CD14-positive monocyte (primary cell): ENCODE measurements around the gene SPRY2. TPM values are rescaled to one million over a fixed set of nuclear protein-coding genes. Genes with fewer than 3 reads are reported as not detected.

Experiments
- DNase-seq, 3 donors: peaks; one replicate each; pipeline ENCODE4 v3.0.0-alpha.2; 2011 to 2022
- H2AFZ ChIP-seq: 2 replicates; pipeline ENCODE4 v1.6.0; 2012; ENCODE audit warnings: mild to moderate bottlenecking, low read depth, low read length, inconsistent platforms; ENCODE audit not compliant: insufficient read depth, poor library complexity, severe bottlenecking
- H3K27ac ChIP-seq, 2 donors: 1 replicate in 1 of 2; 2 replicates in 1 of 2; pipeline ENCODE4 v1.5.1; 2012 to 2013; ENCODE audit warnings: low read length in 2 of 2, control low read depth in 1 of 2, inconsistent platforms in 1 of 2, low read depth in 1 of 2, mild to moderate bottlenecking in 1 of 2
- H3K27me3 ChIP-seq, 2 donors: one replicate each; pipeline versions ENCODE4 v1.6.0 to v1.6.1; 2011 to 2013; ENCODE audit warnings: low read length in 2 of 2; ENCODE audit not compliant: control insufficient read depth in 2 of 2, insufficient read depth in 2 of 2
- H3K36me3 ChIP-seq, 2 donors: replicated peaks in 1 of 2; 1 replicate in 1 of 2; 2 replicates in 1 of 2; pipeline versions ENCODE4 v1.5.1 to v1.6.1; 2012 to 2013; ENCODE audit warnings: low read length in 2 of 2, control low read depth in 1 of 2, inconsistent platforms in 1 of 2, mild to moderate bottlenecking in 1 of 2; ENCODE audit not compliant: insufficient read depth in 2 of 2, control insufficient read depth in 1 of 2
- H3K4me1 ChIP-seq, 2 donors: 1 replicate in 1 of 2; 2 replicates in 1 of 2; pipeline versions ENCODE4 v1.5.1 to v1.6.1; 2012 to 2013; ENCODE audit warnings: low read length in 2 of 2, control low read depth in 1 of 2, inconsistent platforms in 1 of 2, mild to moderate bottlenecking in 1 of 2, moderate library complexity in 1 of 2; ENCODE audit not compliant: insufficient read depth in 2 of 2, control insufficient read depth in 1 of 2
- H3K4me2 ChIP-seq: replicated peaks from 2 replicates; pipeline ENCODE3; 2012; ENCODE audit warnings: low read length, moderate library complexity, mild to moderate bottlenecking; ENCODE audit not compliant: poor library complexity, severe bottlenecking; ENCODE audit errors: extremely low read depth
- H3K4me3 ChIP-seq, 3 experiments: fragments of 200-600 bp in 1 of 3; sonication (generic) in 1 of 3; replicated peaks in 1 of 3; 1 replicate in 2 of 3; 2 replicates in 1 of 3; pipeline ENCODE4 v1.5.1; 2011 to 2013; ENCODE audit warnings: low read length in 3 of 3, mild to moderate bottlenecking in 3 of 3, control low read depth in 2 of 3, low read depth in 2 of 3, inconsistent platforms in 1 of 3, moderate library complexity in 1 of 3
- H3K79me2 ChIP-seq: 2 replicates; pipeline ENCODE4 v1.6.0; 2012; ENCODE audit warnings: mild to moderate bottlenecking, control low read depth, inconsistent platforms, low read length, moderate library complexity; ENCODE audit not compliant: insufficient read depth
- H3K9ac ChIP-seq: 2 replicates; pipeline ENCODE4 v1.6.0; 2017; ENCODE audit warnings: low read length, mild to moderate bottlenecking; ENCODE audit not compliant: insufficient read depth, poor library complexity, severe bottlenecking
- H3K9me3 ChIP-seq, 2 donors: replicated peaks in 1 of 2; 1 replicate in 1 of 2; 2 replicates in 1 of 2; pipeline versions ENCODE4 v1.5.1 to v1.6.1; 2012 to 2013; ENCODE audit warnings: low read length in 2 of 2, control low read depth in 1 of 2; ENCODE audit not compliant: control insufficient read depth in 1 of 2, insufficient read depth in 1 of 2
- H4K20me1 ChIP-seq: 2 replicates; pipeline ENCODE4 v1.6.0; 2012; ENCODE audit warnings: mild to moderate bottlenecking, low read length, control low read depth, moderate library complexity; ENCODE audit not compliant: insufficient read depth
- H3K27ac Mint-ChIP-seq, 7 donors: one replicate each; pipeline ENCODE4 v1.8.0; 2020; ENCODE audit warnings: mild to moderate bottlenecking in 7 of 7, mixed read lengths in 7 of 7, moderate library complexity in 6 of 7, inconsistent platforms in 2 of 7
- H3K27me3 Mint-ChIP-seq, 3 donors: one replicate each; pipeline ENCODE4 v1.8.0; 2021 to 2022; ENCODE audit warnings: low read depth in 3 of 3, mild to moderate bottlenecking in 3 of 3, mixed read lengths in 3 of 3, moderate library complexity in 3 of 3, inconsistent platforms in 1 of 3
- H3K36me3 Mint-ChIP-seq, 2 donors: one replicate each; pipeline ENCODE4 v1.8.0; 2020; ENCODE audit warnings: mixed read lengths in 2 of 2, inconsistent platforms in 1 of 2, mild to moderate bottlenecking in 1 of 2
- H3K4me1 Mint-ChIP-seq: one replicate; pipeline ENCODE4 v1.8.0; 2020; ENCODE audit warnings: mild to moderate bottlenecking, mixed read lengths
- H3K4me3 Mint-ChIP-seq, 2 donors: one replicate each; pipeline ENCODE4 v1.8.0; 2020; ENCODE audit warnings: mild to moderate bottlenecking in 2 of 2, mixed read lengths in 2 of 2, moderate library complexity in 1 of 2
- H3K9me3 Mint-ChIP-seq, 7 donors: one replicate each; pipeline ENCODE4 v1.8.0; 2020 to 2022; ENCODE audit warnings: mixed read lengths in 7 of 7, mild to moderate bottlenecking in 6 of 7, moderate library complexity in 6 of 7, inconsistent platforms in 2 of 7
- WGBS: methylation state at CpG from one replicate; pipeline ENCODE4 v1.1.5; 2013; ENCODE audit warnings: missing lambda C conversion rate; ENCODE audit not compliant: insufficient coverage; 5-methylcytosine and 5-hydroxymethylcytosine counted together
- intact Hi-C, 2 donors: fragments of 100-400 bp; cut with micrococcal nuclease; formaldehyde crosslinking; loops; one replicate each; pipeline versions ENCODE4 v1.15.0 to v1.15.1; 2023
- polyA plus RNA-seq, 3 donors: library from polyadenylated mRNA; depleted of rRNA in 1 of 3; unstranded in 2 of 3; stranded (reverse) in 1 of 3; fragments of 300-500 nt in 2 of 3; fragments of >200 nt in 1 of 3; fragmentation: Illumina TruSeq in 2 of 3; gene quantifications; 1 replicate in 2 of 3; 2 replicates in 1 of 3; pipeline ENCODE4 v1.2.3, GENCODE V29; 2012 to 2021
- TF ChIP-seq, protein P1 (sequence below): fragments of 200-600 bp; IDR thresholded peaks from one replicate; pipeline ENCODE4 v1.8.0; 2022; ENCODE audit warnings: antibody characterized with exemption, mild to moderate bottlenecking

Gene SPRY2
- polyA plus RNA-seq, 3 donors, result 0.26 to 1.8 (median 0.73) TPM

DNA sequence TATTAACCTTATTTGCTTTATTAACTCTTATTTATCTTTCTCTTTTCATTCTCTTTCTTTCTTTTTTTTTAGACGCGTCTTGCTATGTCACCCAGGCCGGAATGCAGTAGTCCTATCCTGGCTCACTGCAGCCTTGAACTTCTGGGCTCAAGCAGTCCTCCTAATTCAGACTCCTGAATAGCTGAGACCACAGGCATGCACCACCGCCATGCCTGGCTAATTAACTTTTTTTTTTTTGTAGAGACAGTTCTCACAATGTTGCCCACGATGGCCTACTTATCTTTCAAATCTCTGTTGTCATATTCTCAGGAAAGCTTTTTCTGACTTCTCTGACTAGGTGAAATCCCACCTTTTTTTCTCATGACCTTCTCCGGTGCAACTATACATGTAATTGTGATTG is 7.8 kb upstream of the SPRY2 start:
- no peaks in the 10 kb centered on the region for H3K27me3 ChIP-seq
- H3K4me3 ChIP-seq, result no peak overlapping the region
- no peak overlapping the region for H3K4me2 ChIP-seq
- Mint-ChIP-seq H3K36me3 (no peaks in the 10 kb centered on the region), H3K27me3 (peaks cover 3 to 7% (median 5%) of the 10 kb centered on the region in 3 donors), H3K4me3 (no peak overlapping the region), H3K9me3 (peaks cover 2 to 5% (median 3%) of the 10 kb centered on the region in 7 donors), H3K4me1 (no peaks in the 10 kb centered on the region), H3K27ac (no peak overlapping the region)
- 95% methylated on average over 3 of the region's 6 CpGs for WGBS
- intact Hi-C loops, result loop anchor here in 1 of 2 donors (10.0 kb wide), 2 partner anchors 174 to 574 kb away; no protein-coding TSS in a partner anchor
- no peaks in the 10 kb centered on the region for H3K79me2 ChIP-seq
- H2AFZ ChIP-seq, result no peak overlapping the region
- no peak overlapping the region for H3K27ac ChIP-seq
- no peaks in the 10 kb centered on the region for H3K9me3 ChIP-seq
- no peak overlapping the region for H3K9ac ChIP-seq
- H3K36me3 ChIP-seq, result no peaks in the 10 kb centered on the region
- TF ChIP-seq, protein P1, sequence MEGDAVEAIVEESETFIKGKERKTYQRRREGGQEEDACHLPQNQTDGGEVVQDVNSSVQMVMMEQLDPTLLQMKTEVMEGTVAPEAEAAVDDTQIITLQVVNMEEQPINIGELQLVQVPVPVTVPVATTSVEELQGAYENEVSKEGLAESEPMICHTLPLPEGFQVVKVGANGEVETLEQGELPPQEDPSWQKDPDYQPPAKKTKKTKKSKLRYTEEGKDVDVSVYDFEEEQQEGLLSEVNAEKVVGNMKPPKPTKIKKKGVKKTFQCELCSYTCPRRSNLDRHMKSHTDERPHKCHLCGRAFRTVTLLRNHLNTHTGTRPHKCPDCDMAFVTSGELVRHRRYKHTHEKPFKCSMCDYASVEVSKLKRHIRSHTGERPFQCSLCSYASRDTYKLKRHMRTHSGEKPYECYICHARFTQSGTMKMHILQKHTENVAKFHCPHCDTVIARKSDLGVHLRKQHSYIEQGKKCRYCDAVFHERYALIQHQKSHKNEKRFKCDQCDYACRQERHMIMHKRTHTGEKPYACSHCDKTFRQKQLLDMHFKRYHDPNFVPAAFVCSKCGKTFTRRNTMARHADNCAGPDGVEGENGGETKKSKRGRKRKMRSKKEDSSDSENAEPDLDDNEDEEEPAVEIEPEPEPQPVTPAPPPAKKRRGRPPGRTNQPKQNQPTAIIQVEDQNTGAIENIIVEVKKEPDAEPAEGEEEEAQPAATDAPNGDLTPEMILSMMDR, result no peak
- DNase-seq, result no peak
- H4K20me1 ChIP-seq, result no peaks in the 10 kb centered on the region
- H3K4me1 ChIP-seq, result no peaks in the 10 kb centered on the region

DNA sequence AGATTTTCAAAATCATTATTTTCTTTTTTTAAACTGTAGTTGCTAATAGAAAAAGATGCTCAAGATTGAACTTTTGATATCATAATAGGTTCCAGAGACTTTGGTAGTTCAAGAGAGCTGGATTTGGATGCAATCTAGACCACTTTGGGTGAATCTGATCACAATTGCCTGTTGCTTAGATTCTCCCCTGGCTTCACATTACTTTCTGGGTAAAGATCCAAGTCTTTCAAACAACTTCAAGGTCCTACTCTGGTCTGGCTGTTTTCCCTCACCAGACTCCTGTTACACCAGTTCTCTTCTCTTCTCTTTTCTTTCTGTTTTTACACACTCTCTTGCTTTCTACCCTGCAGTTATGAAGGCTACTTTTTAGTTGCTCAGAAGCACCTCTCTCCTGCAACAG is 7.4 kb upstream of the SPRY2 start:
- Histone ChIP-seq H3K27me3 (peaks cover 0 to 2% of the 10 kb centered on the region in 2 donors), H3K4me2 (no peak overlapping the region), H3K9ac (no peak overlapping the region), H3K27ac (no peak overlapping the region), H3K36me3 (no peaks in the 10 kb centered on the region), H3K4me3 (no peak overlapping the region), H4K20me1 (no peaks in the 10 kb centered on the region), H3K9me3 (no peaks in the 10 kb centered on the region), H3K79me2 (no peaks in the 10 kb centered on the region), H2AFZ (no peak overlapping the region), H3K4me1 (peaks cover 2 to 3% of the 10 kb centered on the region in 2 donors)
- no peak for DNase-seq
- intact Hi-C loops, result loop anchor here in 1 of 2 donors (10.0 kb wide), 2 partner anchors 174 to 574 kb away; no protein-coding TSS in a partner anchor
- H3K36me3 Mint-ChIP-seq, result no peaks in the 10 kb centered on the region
- peaks cover 3 to 10% (median 7%) of the 10 kb centered on the region in 3 donors for H3K27me3 Mint-ChIP-seq
- no peak overlapping the region for H3K4me3 Mint-ChIP-seq
- H3K27ac Mint-ChIP-seq, result no peak overlapping the region
- H3K4me1 Mint-ChIP-seq, result peaks cover 3% of the 10 kb centered on the region
- H3K9me3 Mint-ChIP-seq, result peaks cover 2 to 5% (median 3%) of the 10 kb centered on the region in 7 donors
- TF ChIP-seq, protein P1, result no peak
